SK-N-MC (cell line): Measurements from ENCODE around the gene PIP4K2C.

ENCODE experiments used
- EZH2 ChIP-seq: fragments of 200-600 bp; sonication (generic); IDR thresholded peaks from one replicate; pipeline ENCODE4 v1.6.1; 2017; ENCODE audit warnings: antibody characterized with exemption
- POLR2AphosphoS5 ChIP-seq: IDR thresholded peaks from 2 replicates; pipeline ENCODE4 v1.6.1; 2012; ENCODE audit warnings: mild to moderate bottlenecking, low read depth, low read length, borderline replicate concordance

DNA sequence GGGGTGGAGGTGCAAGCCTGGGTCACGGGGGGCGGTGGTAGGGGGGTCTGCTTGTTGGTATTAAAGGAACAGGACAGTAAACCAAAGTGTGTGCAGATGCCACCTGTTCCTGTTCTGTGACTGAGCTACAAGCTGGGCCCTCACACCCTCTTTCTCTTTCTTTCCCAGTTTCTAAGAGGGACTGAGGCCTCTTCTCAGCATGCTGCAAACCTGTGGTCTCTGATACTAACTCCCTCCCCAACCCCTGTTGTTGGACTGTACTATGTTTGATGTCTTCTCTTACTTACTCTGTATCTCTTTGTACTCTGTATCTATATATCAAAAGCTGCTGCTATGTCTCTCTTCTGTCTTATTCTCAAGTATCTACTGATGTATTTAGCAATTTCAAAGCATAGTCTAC, 6.9 kb upstream of the PIP4K2C start:
- TF ChIP-seq POLR2AphosphoS5, result no peak
- no peak for TF ChIP-seq EZH2
